ENCODE measurements around the gene MYL2. TPM values are rescaled to one million over a fixed set of nuclear protein-coding genes. Genes with fewer than 3 reads are reported as not detected.

MYL2 gene
- total and polyA plus RNA-seq, 2 experiments from 2014 or later, result not detected

DNA sequence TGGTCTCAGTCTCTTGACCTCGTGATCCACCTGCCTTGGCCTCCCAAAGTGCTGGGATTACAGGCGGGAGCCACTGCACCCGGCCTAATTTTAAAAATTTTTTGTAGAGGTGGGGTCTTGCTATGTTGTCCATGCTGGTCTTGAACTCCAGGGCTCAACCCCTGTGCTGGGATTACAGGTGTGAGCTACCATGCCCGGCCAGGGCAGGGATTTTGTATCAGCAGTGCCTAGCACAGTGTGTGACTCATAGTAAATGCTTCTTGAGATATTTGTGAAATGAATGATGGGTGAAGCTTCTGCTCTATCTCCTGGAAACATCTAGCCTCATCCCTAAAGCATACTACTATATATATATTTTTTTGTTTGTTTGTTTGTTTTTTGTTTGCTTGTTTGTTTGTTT, 37.1 kb downstream of the MYL2 start:
- H3K4me1 ChIP-seq (ENCODE audit: insufficient read depth), result no peaks in the 10 kb centered on the region
- TF ChIP-seq STAT1 (IDR thresholded peaks at IDR 0.05; ENCODE audit: unreplicated experiment) (no peak), NANOG (IDR thresholded peaks at IDR 0.05; ENCODE audit: borderline replicate concordance) (no peak), EZH2 (IDR thresholded peaks at IDR 0.05; ENCODE audit: low read depth, unreplicated experiment) (no peak), POLR2AphosphoS5 (IDR thresholded peaks at IDR 0.05; ENCODE audit: low read depth) (no peak), ZNF331 (CRISPR knock-in tag; IDR thresholded peaks at IDR 0.05; ENCODE audit: low read depth) (no peak), CREB1 (CRISPR knock-in tag; IDR thresholded peaks at IDR 0.05; ENCODE audit: low read depth) (no peak), EZH2phosphoT487 (IDR thresholded peaks at IDR 0.05; ENCODE audit: unreplicated experiment) (no peak), ZNF114 (CRISPR knock-in tag; IDR thresholded peaks at IDR 0.05) (no peak), JUNB (IDR thresholded peaks at IDR 0.05; ENCODE audit: unreplicated experiment) (no peak)
- TF ChIP-seq, protein P1, sequence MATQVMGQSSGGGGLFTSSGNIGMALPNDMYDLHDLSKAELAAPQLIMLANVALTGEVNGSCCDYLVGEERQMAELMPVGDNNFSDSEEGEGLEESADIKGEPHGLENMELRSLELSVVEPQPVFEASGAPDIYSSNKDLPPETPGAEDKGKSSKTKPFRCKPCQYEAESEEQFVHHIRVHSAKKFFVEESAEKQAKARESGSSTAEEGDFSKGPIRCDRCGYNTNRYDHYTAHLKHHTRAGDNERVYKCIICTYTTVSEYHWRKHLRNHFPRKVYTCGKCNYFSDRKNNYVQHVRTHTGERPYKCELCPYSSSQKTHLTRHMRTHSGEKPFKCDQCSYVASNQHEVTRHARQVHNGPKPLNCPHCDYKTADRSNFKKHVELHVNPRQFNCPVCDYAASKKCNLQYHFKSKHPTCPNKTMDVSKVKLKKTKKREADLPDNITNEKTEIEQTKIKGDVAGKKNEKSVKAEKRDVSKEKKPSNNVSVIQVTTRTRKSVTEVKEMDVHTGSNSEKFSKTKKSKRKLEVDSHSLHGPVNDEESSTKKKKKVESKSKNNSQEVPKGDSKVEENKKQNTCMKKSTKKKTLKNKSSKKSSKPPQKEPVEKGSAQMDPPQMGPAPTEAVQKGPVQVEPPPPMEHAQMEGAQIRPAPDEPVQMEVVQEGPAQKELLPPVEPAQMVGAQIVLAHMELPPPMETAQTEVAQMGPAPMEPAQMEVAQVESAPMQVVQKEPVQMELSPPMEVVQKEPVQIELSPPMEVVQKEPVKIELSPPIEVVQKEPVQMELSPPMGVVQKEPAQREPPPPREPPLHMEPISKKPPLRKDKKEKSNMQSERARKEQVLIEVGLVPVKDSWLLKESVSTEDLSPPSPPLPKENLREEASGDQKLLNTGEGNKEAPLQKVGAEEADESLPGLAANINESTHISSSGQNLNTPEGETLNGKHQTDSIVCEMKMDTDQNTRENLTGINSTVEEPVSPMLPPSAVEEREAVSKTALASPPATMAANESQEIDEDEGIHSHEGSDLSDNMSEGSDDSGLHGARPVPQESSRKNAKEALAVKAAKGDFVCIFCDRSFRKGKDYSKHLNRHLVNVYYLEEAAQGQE (IDR thresholded peaks at IDR 0.05; ENCODE audit: unreplicated experiment), result no peak
- TF ChIP-seq, protein P2, sequence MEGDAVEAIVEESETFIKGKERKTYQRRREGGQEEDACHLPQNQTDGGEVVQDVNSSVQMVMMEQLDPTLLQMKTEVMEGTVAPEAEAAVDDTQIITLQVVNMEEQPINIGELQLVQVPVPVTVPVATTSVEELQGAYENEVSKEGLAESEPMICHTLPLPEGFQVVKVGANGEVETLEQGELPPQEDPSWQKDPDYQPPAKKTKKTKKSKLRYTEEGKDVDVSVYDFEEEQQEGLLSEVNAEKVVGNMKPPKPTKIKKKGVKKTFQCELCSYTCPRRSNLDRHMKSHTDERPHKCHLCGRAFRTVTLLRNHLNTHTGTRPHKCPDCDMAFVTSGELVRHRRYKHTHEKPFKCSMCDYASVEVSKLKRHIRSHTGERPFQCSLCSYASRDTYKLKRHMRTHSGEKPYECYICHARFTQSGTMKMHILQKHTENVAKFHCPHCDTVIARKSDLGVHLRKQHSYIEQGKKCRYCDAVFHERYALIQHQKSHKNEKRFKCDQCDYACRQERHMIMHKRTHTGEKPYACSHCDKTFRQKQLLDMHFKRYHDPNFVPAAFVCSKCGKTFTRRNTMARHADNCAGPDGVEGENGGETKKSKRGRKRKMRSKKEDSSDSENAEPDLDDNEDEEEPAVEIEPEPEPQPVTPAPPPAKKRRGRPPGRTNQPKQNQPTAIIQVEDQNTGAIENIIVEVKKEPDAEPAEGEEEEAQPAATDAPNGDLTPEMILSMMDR (conservative IDR thresholded peaks at IDR 0.05; ENCODE audit: low read depth in 2 of 2), result no peak
- TF ChIP-seq, protein P3, sequence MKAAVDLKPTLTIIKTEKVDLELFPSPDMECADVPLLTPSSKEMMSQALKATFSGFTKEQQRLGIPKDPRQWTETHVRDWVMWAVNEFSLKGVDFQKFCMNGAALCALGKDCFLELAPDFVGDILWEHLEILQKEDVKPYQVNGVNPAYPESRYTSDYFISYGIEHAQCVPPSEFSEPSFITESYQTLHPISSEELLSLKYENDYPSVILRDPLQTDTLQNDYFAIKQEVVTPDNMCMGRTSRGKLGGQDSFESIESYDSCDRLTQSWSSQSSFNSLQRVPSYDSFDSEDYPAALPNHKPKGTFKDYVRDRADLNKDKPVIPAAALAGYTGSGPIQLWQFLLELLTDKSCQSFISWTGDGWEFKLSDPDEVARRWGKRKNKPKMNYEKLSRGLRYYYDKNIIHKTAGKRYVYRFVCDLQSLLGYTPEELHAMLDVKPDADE (IDR thresholded peaks at IDR 0.05), result no peak
- TF ChIP-seq, protein P4, sequence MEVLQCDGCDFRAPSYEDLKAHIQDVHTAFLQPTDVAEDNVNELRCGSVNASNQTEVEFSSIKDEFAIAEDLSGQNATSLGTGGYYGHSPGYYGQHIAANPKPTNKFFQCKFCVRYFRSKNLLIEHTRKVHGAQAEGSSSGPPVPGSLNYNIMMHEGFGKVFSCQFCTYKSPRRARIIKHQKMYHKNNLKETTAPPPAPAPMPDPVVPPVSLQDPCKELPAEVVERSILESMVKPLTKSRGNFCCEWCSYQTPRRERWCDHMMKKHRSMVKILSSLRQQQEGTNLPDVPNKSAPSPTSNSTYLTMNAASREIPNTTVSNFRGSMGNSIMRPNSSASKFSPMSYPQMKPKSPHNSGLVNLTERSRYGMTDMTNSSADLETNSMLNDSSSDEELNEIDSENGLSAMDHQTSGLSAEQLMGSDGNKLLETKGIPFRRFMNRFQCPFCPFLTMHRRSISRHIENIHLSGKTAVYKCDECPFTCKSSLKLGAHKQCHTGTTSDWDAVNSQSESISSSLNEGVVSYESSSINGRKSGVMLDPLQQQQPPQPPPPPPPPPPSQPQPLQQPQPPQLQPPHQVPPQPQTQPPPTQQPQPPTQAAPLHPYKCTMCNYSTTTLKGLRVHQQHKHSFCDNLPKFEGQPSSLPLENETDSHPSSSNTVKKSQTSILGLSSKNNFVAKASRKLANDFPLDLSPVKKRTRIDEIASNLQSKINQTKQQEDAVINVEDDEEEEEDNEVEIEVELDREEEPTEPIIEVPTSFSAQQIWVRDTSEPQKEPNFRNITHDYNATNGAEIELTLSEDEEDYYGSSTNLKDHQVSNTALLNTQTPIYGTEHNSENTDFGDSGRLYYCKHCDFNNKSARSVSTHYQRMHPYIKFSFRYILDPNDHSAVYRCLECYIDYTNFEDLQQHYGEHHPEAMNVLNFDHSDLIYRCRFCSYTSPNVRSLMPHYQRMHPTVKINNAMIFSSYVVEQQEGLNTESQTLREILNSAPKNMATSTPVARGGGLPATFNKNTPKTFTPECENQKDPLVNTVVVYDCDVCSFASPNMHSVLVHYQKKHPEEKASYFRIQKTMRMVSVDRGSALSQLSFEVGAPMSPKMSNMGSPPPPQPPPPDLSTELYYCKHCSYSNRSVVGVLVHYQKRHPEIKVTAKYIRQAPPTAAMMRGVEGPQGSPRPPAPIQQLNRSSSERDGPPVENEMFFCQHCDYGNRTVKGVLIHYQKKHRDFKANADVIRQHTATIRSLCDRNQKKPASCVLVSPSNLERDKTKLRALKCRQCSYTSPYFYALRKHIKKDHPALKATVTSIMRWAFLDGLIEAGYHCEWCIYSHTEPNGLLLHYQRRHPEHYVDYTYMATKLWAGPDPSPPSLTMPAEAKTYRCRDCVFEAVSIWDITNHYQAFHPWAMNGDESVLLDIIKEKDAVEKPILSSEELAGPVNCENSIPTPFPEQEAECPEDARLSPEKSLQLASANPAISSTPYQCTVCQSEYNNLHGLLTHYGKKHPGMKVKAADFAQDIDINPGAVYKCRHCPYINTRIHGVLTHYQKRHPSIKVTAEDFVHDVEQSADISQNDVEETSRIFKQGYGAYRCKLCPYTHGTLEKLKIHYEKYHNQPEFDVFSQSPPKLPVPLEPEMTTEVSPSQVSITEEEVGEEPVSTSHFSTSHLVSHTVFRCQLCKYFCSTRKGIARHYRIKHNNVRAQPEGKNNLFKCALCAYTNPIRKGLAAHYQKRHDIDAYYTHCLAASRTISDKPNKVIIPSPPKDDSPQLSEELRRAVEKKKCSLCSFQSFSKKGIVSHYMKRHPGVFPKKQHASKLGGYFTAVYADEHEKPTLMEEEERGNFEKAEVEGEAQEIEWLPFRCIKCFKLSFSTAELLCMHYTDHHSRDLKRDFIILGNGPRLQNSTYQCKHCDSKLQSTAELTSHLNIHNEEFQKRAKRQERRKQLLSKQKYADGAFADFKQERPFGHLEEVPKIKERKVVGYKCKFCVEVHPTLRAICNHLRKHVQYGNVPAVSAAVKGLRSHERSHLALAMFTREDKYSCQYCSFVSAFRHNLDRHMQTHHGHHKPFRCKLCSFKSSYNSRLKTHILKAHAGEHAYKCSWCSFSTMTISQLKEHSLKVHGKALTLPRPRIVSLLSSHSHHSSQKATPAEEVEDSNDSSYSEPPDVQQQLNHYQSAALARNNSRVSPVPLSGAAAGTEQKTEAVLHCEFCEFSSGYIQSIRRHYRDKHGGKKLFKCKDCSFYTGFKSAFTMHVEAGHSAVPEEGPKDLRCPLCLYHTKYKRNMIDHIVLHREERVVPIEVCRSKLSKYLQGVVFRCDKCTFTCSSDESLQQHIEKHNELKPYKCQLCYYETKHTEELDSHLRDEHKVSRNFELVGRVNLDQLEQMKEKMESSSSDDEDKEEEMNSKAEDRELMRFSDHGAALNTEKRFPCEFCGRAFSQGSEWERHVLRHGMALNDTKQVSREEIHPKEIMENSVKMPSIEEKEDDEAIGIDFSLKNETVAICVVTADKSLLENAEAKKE (CRISPR knock-in tag; IDR thresholded peaks at IDR 0.05), result no peak
- no peaks in the 10 kb centered on the region for H3K79me2 ChIP-seq (replicated peaks; ENCODE audit: insufficient read depth)
- Mint-ChIP-seq H3K27me3 (ENCODE audit: insufficient read depth, low read depth, poor library complexity) (peaks cover 5% of the 10 kb centered on the region), H3K36me3 (ENCODE audit: low read depth) (no peaks in the 10 kb centered on the region; the same call in 2 of the 3 replicates), H3K27ac (no peak overlapping the region), H3K4me3 (no peak overlapping the region), H3K4me1 (no peaks in the 10 kb centered on the region; the same call in 2 of the 3 replicates), H3K9me3 (peaks cover 4% of the 10 kb centered on the region; the same call in 2 of the 3 replicates)
- no peak overlapping the region for H3K27ac ChIP-seq (ENCODE audit: low read depth)
- no peaks in the 10 kb centered on the region for H3K27me3 ChIP-seq (ENCODE audit: insufficient read depth)
- no peaks in the 10 kb centered on the region for H3K36me3 ChIP-seq (ENCODE audit: insufficient read depth)
- H4K20me1 ChIP-seq (replicated peaks; ENCODE audit: insufficient read depth), result no peaks in the 10 kb centered on the region
- no peak for ATAC-seq
- no peaks in the 10 kb centered on the region for H3F3A ChIP-seq (replicated peaks; ENCODE audit: low read depth)
- no peaks in the 10 kb centered on the region for H3K9me2 ChIP-seq (ENCODE audit: insufficient read depth)
- no peak overlapping the region for H3K4me3 ChIP-seq
- no peak for DNase-seq (ENCODE audit: low spot score)
- no peak overlapping the region for H3K4me2 ChIP-seq
- H2AFZ ChIP-seq, result no peak overlapping the region
